IPS-11a (cell line): ENCODE measurements around the gene MZT2B.
"Not testable (repeated sequence)": the region's sequence is repeated elsewhere in the genome, so short reads cannot be mapped to it uniquely, and the experiment has no call there.

Experiments
- H3K4me3 ChIP-seq: one replicate; pipeline ENCODE4 v1.5.1; 2013; ENCODE audit warnings: low read depth, low read length, control low read depth

Gene MZT2B, protein sequence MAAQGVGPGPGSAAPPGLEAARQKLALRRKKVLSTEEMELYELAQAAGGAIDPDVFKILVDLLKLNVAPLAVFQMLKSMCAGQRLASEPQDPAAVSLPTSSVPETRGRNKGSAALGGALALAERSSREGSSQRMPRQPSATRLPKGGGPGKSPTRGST

DNA sequence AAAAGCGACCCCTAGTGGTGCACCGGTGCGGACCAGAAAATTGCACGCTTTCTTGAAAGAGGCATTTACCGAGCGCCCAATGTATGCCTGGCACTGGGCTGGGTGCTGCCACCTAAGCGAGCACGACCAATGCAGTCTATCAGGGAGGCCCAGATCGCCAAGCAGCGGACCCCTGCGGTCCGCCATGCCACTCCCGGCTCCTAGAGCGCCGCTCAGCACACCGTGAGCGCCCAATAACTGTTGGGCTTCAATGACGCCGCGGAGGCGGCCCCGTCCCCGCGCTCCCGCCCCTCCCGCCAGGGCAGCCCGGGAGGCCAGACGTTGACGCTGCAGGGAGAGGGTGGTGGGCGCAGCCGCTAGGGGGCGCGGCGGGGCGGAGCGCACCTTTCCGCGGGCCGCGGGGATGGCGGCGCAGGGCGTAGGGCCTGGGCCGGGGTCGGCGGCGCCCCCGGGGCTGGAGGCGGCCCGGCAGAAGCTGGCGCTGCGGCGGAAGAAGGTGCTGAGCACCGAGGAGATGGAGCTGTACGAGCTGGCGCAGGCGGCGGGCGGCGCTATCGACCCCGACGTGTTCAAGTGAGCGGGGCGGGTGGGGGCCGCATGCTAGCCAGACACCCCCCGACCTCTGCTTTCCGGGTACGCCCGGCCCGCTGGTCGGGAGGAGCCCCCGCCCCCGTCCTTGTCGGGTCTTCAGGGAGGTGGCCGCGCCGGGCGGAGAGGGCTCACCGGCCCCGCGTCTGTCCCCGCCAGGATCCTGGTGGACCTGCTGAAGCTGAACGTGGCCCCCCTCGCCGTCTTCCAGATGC lies at the start of gene MZT2B:
Gene MZT2B (plus strand): TSS at position 383 of the 803 bp plus-strand sequence. CDS start 21 bp downstream, at position 404.
- H3K4me3 ChIP-seq: peak within 1 kb of the TSS; percentile 89

DNA sequence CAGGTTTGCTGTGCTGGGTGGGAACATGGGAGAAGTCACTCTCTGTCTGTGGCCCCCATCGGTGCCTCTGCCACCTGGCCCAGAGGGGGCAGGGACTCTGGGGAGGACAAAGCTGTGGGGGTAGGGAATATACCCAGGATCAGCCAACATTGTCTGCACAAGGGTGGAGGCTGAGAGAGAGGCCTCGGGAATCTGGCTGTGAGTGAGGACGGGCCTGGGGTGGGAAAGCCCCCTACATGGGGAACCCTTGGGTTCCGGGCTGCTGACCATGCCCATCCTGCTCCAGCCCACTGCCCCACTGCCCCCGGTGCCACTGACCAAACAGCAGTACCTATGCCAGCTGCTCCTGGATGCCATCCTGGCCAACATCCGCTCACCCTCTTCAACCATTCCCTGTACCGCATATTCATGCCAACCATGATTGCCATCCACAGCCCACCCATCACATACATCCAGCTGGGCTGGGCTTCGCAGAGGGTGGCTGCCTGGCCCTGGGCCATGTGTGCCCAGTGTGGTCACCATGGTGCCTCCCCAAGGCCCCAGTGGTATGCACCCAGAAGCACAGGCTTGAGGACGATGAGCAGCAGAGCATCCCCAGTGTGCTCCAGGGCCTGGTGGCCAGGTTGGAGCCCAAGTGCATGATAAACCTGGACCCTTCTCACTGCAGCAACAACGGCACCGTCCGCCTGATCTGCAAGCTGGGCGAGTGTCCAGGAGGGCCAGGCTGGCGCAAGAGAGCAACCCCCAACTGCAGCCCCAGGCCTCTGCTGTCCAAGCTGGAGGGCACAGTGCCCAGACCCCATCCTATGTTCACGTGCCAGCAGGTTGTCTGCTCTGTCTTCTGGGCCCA lies 46.1 kb upstream of the MZT2B start:
- no peak overlapping the region for H3K4me3 ChIP-seq

DNA sequence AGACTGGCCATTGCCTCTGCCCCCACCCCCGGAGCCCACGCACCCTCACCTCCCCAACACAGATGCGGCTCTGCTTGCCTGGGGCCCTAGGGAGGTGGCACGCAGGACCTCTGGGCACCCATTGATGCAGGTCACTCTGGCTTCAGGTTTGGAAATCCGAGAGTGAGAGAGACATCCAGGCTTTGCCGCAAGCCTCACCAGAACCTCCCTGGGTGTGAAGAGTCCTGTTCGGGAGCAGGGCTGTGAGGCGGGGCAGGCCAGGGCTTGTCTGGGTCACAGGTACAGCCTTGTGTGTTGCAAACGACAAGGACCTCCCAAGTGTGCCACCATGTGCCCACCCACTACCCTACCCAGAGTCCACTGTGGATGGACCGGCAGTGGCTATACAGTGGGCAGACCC lies 45.5 kb upstream of the MZT2B start:
- H3K4me3 ChIP-seq: not testable (repeated sequence)

DNA sequence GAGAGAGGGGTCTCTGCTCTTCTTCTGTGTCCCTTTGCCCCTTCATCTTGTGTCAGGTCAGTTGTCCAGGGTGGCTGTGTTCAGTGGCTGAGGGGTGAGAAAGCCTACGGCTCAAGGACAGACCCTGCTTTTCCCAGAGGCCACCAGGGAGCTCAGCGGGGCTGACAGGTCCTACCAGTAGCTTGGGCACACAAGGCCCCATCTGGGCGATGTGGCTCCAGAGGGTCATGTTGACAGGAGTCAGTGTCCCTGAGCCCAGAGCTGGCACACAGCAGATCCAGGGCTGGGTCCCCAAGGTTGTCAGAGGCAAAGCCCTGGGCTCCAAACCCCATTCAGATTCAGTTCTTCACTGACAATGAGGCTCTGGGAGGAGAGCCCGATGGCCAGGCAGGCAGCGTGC lies 44.9 kb upstream of the MZT2B start:
- not testable (repeated sequence) for H3K4me3 ChIP-seq

DNA sequence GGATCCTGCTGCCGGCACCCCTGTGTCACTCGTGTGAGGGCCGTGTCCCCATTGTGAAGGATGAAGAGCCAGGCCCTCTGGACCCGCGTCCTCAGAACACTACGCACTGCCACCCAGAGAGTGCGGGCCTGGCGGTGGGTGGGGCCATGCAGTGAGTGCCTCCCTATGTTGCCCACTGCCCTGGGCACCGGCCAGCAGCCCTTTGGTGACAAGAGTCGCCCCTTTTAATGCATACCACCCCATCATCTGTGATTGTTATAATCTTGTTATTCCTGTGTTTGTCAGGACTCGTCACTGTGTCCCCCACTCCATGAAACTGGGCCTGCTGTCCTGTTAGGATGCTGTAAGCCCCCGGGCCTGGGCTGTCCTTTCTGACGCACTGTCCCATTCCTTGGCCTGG lies 43.7 kb upstream of the MZT2B start:
- not testable (repeated sequence) for H3K4me3 ChIP-seq

DNA sequence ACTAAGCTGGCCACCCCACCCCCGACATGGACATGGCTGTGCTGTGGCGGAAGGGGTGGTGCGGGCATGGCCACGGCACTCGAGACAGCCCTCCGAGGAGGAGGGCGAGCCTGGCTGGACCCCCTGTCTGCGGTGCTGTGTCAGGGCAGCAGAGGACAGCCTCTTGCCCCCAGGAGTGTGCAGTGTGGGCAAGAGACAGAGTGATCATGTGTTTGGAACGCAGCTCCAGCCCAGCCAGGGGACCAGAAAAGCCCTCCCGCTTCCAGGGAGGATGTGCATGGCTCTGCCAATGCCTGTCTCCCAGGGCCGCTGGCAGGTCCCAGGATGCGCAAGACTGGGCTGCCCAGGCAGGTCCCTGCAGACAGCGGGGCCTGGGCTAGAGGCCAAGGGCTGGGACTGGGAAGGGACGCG lies 43.2 kb upstream of the MZT2B start:
- not testable (repeated sequence) for H3K4me3 ChIP-seq

DNA sequence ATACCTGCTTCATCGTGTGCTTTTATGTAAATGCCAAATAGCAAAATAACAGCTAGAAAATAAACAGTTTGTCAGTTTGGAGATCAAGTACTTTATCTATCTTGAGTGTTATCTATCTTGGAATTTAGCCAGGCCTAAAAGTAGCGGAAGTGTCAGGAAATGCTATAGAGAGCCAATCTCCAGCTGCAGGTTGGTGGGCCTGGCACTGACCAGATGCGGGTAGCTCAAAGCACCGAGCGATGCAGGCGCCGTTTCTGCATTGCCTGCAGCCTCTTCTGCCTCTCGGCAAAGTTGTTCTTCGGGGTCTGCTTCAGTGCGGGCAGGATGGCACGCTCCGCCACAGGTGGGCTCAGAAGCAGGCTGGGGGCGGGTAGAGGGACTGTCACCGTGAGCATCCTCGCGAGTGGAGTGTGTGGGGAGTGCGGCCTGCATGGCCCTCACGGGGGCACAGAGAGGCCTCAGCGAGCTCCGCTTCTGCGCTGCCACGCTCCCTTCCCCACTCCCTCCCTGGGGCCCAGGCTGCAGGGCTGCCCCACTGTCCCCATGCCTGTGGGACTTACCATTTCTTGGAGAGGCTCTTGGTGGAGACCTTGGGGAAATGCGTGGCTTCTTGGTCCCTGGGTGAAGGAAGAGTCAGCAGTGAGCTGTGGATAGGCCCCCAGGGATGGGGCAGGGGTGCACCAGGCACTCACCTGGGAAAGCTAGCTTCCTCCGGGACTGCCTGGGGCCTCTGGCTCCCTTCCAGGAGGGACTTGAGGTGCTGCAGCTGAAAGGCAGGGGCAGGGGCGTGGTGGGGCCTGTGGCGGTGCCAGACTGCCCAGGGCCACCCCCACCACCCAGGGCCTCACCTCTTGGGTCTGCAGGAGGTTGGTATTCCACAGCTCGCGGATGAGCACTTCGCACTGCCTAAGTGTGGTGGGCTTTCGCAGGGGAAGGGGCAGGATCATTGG lies 42.5 kb upstream of the MZT2B start:
- H3K4me3 ChIP-seq: not testable (repeated sequence)

DNA sequence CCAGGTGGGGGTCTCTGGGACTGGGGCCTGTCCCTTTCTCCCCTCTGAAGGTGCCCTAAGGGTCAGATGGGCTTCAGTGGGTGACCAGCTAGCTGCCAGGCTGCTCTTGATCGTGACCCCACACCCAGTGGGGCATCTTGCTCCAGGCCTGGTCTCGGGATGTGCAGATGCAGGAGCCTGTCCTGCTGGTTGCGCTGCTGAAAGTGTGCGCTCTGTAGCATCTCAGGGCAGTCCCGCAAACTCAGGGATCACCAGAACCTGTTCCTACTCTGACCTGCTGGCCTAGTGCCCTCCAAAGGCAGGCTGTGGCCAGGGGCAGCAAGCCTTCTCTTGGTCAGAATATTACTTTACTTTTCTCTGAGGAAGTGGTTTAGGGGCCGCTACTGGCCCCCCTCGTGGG lies 41.5 kb upstream of the MZT2B start:
- H3K4me3 ChIP-seq: not testable (repeated sequence)

DNA sequence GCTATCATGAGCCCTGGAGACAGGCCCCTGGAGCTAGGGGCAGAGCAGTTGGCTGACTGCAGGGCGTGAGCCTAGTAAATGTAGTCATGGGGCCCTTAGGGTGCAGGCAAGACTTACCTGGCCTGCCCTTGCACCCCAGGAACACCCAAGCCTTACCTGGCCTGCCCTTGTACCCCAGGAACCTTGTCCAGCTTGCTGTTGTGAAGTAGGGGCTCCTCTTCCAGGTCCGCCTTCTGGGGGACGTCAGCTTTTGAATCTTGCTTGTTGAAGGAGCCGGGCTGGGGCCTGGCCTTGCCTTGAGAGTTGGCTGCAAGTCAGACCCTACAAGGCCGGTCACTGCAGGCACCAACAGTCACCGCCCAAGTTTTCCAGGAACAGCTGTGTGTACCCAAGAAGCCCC lies 41.1 kb upstream of the MZT2B start:
- not testable (repeated sequence) for H3K4me3 ChIP-seq

DNA sequence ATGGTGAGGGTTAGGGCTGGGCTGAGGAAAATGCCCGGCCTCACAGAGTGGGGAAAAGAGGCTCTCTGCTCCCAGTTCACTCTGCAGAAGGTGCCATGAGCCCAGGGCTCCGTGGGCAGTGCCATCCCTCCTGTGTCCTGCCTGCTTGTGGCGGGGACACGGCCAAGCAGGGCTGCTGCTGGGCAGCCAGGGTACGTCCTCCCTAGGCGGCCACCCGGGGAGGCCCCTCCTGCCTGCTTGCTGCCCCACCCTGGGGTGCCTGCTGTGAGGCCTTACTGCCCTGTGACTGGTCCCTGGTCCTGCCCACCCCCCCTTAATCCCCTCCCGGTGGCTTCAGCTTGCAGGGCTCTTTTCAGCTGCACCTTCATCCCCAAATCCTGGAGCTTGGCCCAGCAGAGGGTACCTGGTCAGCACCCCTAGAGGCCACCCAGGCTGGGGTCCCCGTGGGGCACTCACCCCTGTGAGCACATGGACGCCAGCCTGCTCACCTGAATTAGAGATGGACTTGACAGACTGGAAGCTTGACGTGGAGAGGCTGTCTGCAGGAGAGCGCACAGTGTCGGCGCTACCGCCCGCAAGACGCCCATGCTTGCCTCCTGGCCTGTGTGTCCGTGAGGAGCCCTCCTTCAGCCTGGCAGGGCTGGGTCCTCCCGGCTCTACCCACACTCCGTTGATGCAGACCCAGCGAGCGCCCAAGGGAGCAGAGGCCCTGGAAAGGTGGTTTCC lies 40.3 kb upstream of the MZT2B start:
- H3K4me3 ChIP-seq: not testable (repeated sequence)

DNA sequence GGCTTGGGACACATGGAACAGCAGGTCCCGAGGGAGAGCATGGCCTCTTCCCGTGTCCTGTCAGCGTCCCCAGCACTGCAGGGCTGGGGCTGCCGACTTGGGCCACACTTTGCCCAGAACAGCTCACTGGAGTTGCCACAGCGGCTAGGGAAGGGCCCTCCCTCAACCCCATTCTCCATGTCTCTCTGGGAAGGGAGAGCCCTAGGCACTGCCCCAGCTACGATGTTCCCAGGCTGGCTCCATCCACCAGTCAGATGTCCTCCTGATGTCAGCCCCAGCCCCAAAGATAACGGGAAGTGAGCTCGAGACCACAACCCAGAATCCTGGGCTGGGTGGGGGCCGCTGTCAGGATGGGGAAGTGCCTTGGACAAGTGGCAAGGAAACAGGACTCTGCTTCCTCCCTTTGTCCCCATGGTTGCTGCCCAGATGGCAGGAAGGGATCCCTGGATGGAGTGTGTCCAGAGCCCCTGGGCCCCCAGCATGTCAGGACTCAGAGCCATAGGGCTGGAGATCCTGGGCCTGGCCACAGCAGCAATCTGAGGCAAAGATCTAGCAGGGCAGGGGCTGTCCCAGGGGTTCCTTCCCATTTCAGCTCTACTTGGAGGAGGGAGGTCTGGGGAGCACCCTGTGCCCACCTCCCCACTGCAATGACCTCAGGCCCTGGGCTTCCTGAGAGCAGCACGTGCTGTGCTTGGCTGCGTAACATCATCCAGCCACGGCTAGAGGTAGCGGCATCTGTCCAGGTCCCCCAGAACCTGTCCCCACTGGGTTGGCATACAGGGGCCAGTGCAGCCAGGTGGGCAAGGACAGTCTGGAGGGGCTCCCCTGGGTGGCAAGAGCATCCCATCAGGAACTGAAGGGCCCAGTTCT lies 39.4 kb upstream of the MZT2B start:
- H3K4me3 ChIP-seq: not testable (repeated sequence)

DNA sequence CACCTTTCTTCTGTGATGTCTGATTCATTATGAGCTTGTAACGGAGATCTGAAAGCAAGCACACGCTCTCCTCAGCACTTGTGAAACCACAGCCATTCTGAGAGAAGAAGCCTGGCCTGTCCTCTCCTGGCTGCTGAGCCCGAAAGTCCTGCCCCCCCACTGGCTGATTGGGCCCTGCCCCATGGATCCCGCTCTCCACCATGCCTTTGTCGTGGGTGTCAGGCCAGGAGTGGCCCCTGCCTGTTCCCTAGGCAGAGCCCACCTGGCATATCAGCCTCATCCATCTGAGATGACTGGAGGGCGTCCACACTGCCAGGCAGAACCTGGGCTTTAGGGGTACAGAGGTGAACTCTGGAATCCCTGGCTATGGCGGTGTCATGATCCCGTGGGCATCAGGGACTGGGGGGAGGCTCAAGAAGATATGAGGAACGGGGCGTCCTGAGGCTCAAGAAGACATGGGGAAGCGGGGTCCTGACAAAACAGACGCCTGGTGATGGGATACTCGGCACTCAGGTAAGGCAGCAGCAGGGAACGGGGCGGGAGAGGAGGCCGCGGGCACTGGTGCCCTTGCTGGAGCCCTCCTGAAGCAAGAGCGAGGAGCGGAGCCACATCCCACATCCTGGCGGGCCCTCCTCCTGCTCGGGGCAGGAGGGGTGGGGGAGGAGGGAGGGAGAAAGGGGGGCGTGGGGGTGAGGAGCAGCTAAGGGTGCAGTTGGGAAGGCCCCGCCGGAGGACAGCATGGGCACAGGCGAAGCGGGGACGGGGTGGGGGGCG lies 38.6 kb upstream of the MZT2B start:
- not testable (repeated sequence) for H3K4me3 ChIP-seq

DNA sequence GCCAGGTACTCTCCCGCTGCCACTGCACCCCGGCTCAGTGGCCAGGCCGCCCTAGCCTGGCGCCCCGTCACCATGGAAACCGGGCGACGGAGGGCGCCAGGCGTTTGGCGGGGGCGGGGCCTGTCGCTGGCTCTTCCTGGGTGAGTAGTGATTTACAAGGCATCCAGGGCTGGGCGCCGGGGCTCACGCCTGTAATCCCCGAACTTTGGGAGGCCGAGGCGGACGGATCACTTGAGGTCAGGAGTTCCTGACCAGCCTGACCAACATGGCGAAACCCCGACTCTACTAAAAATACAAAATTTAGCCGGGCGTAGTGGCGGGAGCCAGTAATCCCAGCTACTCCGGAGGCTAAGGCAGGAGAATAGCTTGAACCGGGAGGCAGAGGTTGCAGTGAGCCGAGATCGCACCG lies 37.1 kb upstream of the MZT2B start, which contains the start of gene CCDC74B:
Gene CCDC74B (minus strand): TSS at position 107 of the 409 bp plus-strand sequence. CDS start 116 bp downstream, outside the sequence.
- not testable (repeated sequence) for H3K4me3 ChIP-seq

DNA sequence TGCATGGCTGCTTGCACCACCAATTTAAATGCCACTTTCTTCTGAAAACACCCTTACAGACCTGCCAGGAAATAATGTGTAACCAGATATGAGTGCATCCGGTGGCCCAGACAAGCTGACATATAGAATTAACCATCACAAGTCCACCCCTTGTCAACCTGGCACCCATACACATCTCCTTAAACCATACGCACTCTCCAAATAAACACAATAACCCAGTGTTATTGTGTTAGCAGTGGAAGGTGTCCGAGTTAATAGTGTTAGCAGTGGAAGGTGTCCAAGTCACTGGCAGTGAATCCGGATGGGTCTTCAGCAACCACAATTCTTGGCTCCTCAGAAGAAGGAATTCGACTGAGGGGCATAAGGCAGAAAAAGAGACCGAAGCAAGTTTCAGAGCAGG lies 33.5 kb upstream of the MZT2B start:
- H3K4me3 ChIP-seq: not testable (repeated sequence)

DNA sequence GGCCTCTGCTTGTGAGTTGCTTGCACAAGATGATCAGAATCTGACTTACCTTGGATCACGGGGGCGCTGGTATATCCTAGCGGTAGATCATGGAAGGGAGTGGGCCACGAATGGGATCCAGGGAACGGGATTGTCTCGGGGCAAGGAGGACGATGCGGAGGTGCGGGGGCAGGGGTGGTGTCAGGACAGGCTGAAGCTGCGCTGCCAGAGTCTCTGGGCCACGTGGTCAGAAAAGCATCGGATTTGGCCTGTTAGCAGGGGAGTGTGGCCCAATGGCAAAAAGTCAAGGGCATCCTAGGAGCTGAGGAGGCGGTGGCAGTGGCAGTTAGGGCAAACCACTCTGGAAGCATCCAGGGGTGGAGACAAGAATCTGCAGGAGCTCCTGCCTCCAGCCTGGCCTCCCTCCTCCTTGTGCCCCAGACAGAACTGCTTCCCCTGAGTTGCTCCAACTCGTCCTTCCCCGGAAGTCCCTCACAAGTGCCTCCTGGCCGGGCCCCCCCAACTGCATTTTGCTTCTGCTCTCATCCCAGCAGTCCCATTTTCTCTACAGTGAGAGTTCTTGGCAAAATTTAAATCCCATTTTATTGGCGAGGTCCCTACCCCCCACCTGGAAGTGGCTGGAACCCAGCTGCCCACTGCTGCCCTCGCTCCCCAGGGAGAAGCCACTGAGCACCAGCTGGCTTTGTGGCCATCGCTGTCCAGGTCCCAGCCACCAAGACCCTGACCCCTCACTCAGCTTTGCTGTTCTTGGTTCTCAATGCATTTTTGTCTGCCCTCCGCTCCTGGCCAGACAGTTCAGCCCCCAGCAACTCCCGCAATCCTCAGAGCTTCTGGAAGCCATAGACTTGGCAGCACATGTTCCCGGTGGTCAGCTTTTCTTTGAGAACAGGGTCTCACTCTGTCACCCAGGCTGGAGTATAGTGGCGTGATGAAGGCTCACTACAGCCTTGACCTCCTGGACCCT lies 31.6 kb upstream of the MZT2B start:
- H3K4me3 ChIP-seq: no peak overlapping the region

DNA sequence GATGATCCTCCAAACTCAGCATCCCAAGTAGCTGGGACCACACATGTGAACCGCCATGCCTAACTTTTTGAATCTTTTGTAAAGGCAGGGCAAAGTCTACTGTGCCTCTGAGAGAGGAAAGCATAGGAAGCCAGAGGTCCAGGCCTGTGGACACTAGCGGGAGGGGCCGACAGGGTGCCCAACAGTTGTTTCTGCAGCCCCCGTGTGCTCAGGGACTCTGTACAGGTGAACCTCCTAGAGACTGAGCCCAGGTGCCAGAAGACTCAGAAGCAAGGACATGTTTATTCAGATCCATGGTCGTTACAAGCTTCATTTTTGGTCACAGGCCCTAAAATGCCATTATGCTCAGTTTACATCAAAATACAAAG lies 30.9 kb upstream of the MZT2B start:
- not testable (repeated sequence) for H3K4me3 ChIP-seq
